Endothelial cell (in vitro differentiated cells): ENCODE measurements around the gene SORCS1. TPM values are rescaled to one million over a fixed set of nuclear protein-coding genes. Genes with fewer than 3 reads are reported as not detected.

Source experiments
- DNase-seq: peaks from one replicate; pipeline ENCODE4 v3.0.0; 2021; ENCODE audit warnings: low spot score
- H3K27ac Mint-ChIP-seq: one replicate; pipeline ENCODE4 v1.8.0; 2021; ENCODE audit warnings: mixed read lengths, inconsistent platforms; ENCODE audit not compliant: unreplicated experiment
- H3K27me3 Mint-ChIP-seq: one replicate; pipeline ENCODE4 v1.8.0; 2021; ENCODE audit warnings: mild to moderate bottlenecking, moderate library complexity, mixed read lengths, inconsistent platforms; ENCODE audit not compliant: unreplicated experiment
- H3K36me3 Mint-ChIP-seq: one replicate; pipeline ENCODE4 v1.8.0; 2021; ENCODE audit warnings: mild to moderate bottlenecking, low read depth, mixed read lengths, inconsistent platforms; ENCODE audit not compliant: unreplicated experiment
- H3K4me1 Mint-ChIP-seq: one replicate; pipeline ENCODE4 v1.8.0; 2021; ENCODE audit warnings: mild to moderate bottlenecking, mixed read lengths, inconsistent platforms; ENCODE audit not compliant: unreplicated experiment
- H3K4me3 Mint-ChIP-seq: one replicate; pipeline ENCODE4 v1.8.0; 2021; ENCODE audit warnings: mild to moderate bottlenecking, mixed read lengths, inconsistent platforms; ENCODE audit not compliant: unreplicated experiment
- H3K9me3 Mint-ChIP-seq: one replicate; pipeline ENCODE4 v1.8.0; 2021; ENCODE audit warnings: mixed read lengths, inconsistent platforms; ENCODE audit not compliant: unreplicated experiment
- total RNA-seq: library from RNA; stranded (reverse); fragmentation: NEBNext Ultra II Directional; extraction: Animal tissue kit (Norgen Biotek cat#: 25700); gene quantifications from one replicate; pipeline ENCODE4 v1.2.1, GENCODE V29; 2021; ENCODE audit not compliant: unreplicated experiment
- TF ChIP-seq, protein P1 (sequence below): fragments of 200-600 bp; sonication (generic); IDR thresholded peaks from one replicate; pipeline ENCODE4 v1.5.0; 2021; ENCODE audit warnings: antibody characterized with exemption; ENCODE audit not compliant: unreplicated experiment

Gene SORCS1
- total RNA-seq, 1 donor from 2014 or later = 0.56 TPM

GRCh38 chr10:106949680-106950478, 214.6 kb downstream of the SORCS1 start:
- TF ChIP-seq, protein P1, sequence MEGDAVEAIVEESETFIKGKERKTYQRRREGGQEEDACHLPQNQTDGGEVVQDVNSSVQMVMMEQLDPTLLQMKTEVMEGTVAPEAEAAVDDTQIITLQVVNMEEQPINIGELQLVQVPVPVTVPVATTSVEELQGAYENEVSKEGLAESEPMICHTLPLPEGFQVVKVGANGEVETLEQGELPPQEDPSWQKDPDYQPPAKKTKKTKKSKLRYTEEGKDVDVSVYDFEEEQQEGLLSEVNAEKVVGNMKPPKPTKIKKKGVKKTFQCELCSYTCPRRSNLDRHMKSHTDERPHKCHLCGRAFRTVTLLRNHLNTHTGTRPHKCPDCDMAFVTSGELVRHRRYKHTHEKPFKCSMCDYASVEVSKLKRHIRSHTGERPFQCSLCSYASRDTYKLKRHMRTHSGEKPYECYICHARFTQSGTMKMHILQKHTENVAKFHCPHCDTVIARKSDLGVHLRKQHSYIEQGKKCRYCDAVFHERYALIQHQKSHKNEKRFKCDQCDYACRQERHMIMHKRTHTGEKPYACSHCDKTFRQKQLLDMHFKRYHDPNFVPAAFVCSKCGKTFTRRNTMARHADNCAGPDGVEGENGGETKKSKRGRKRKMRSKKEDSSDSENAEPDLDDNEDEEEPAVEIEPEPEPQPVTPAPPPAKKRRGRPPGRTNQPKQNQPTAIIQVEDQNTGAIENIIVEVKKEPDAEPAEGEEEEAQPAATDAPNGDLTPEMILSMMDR = no peak
- Mint-ChIP-seq H3K4me1 (no peaks in the 10 kb centered on the region), H3K36me3 (no peaks in the 10 kb centered on the region), H3K4me3 (no peak overlapping the region), H3K9me3 (no peaks in the 10 kb centered on the region), H3K27ac (no peak overlapping the region), H3K27me3 (no peaks in the 10 kb centered on the region)
- DNase-seq = no peak

DNA sequence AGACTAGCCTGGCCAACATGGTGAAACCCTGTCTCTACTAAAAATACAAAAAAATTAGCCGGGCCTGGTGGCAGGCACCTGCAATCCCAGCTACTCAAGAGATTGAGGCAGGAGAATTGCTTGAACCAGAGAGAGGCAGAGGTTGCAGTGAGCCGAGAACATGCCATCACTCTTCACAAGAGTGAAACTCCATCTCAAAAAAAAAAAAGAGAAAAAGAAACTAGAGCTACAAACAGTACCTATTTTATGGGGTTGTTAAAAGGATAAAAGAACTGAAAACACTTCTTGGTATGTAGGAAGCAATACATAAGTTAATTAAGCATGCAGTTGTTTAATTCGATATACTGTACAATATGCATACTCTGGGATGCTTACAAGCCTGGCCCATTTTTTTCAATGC, 216.9 kb downstream of the SORCS1 start:
- Mint-ChIP-seq H3K27ac (no peak overlapping the region), H3K36me3 (no peaks in the 10 kb centered on the region), H3K4me3 (no peak overlapping the region), H3K9me3 (no peaks in the 10 kb centered on the region), H3K4me1 (no peaks in the 10 kb centered on the region), H3K27me3 (no peaks in the 10 kb centered on the region)
- TF ChIP-seq, protein P1 = no peak
- DNase-seq = no peak

DNA sequence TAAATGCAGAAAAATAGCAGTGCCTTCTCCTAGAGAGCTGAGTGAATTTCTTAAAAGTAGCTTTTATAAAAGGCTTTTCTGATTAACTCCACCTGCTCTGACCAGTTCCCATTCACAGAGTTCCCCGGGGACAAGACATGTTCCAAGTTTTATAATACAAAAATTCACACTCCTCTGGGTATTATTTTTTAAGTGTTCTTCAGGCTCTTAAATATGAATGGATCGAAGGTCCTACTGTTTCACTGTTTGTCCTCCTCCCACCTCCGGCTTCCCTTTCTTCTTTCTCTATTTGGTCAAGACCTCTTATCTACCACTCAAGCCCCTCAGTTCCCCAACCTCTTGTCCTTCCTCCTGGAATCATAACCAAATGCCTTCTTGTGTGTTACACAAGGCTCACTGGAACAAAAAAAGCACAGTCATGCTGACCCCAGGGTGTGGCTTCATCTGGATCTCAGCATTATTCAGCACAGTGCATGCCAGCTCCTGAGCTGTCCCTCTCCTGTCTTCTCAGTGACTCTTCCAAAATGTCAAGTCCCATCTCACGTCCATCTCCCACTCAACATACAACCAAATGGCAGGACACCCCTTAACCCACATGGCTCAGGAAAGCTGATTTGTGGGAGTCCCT, 222.4 kb downstream of the SORCS1 start:
- Mint-ChIP-seq H3K4me1 (no peaks in the 10 kb centered on the region), H3K27me3 (no peaks in the 10 kb centered on the region), H3K9me3 (no peaks in the 10 kb centered on the region), H3K36me3 (no peaks in the 10 kb centered on the region), H3K27ac (no peak overlapping the region), H3K4me3 (no peak overlapping the region)
- DNase-seq = no peak
- TF ChIP-seq, protein P1 = no peak

DNA sequence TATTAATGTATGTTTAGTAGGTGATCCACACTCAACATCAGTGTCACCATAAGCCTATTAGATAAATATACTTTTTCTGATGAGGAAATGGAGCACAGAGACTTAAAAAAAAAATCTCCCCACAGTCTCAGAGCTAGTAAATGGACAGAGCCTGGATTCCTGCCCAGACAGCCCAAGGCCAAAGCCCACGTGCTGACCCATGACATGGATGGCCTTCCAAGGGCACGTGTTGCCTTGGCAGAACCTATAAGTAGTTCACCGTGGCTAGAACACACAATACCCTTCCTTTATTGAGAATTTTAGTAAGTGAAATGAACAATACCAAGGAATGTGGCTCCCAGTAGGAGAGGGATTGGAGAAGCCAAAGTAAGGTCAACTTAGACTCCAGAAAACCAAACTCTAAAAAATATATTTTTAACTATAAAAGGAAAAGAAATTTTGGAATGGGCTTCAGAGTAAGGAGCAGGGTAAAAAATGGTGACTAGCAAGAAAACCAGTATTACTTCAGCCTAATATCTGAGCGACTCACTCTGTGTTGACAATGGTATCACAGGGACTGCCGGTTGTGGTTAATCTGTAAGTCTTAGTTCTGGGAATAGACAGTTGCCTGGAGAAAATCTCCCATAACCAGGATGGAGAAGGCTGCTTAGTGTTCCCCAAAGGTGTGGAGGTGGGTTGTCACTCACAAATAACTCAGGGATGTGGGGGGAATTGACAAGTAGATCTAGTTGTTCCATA, 223.0 kb downstream of the SORCS1 start:
- H3K27ac Mint-ChIP-seq = no peak overlapping the region
- H3K9me3 Mint-ChIP-seq = no peaks in the 10 kb centered on the region
- H3K27me3 Mint-ChIP-seq = no peaks in the 10 kb centered on the region
- no peak for DNase-seq
- no peak overlapping the region for H3K4me3 Mint-ChIP-seq
- TF ChIP-seq, protein P1 = no peak
- no peaks in the 10 kb centered on the region for H3K36me3 Mint-ChIP-seq
- no peaks in the 10 kb centered on the region for H3K4me1 Mint-ChIP-seq
